Osteocyte (in vitro differentiated cells): ENCODE data around the gene C15orf39. TPM values are rescaled to one million over a fixed set of nuclear protein-coding genes. Genes with fewer than 3 reads are reported as not detected.
"Not testable (repeated sequence)": the region's sequence is repeated elsewhere in the genome, so short reads cannot be mapped to it uniquely, and the experiment has no call there.

Experiments
- DNase-seq: peaks from one replicate; pipeline ENCODE4 v3.0.0; 2021; ENCODE audit warnings: mixed read lengths; ENCODE audit not compliant: unreplicated experiment; ENCODE audit errors: extremely low spot score
- H3K27ac Mint-ChIP-seq: one replicate; pipeline ENCODE4 v1.8.0; 2021; ENCODE audit warnings: mild to moderate bottlenecking, mixed read lengths; ENCODE audit not compliant: unreplicated experiment
- H3K27me3 Mint-ChIP-seq: one replicate; pipeline ENCODE4 v1.8.0; 2021; ENCODE audit warnings: mixed read lengths; ENCODE audit not compliant: unreplicated experiment
- H3K36me3 Mint-ChIP-seq: one replicate; pipeline ENCODE4 v1.8.0; 2021; ENCODE audit warnings: mixed read lengths; ENCODE audit not compliant: unreplicated experiment
- H3K4me1 Mint-ChIP-seq: one replicate; pipeline ENCODE4 v1.8.0; 2021; ENCODE audit warnings: mixed read lengths; ENCODE audit not compliant: unreplicated experiment
- H3K4me3 Mint-ChIP-seq: one replicate; pipeline ENCODE4 v1.8.0; 2021; ENCODE audit warnings: mild to moderate bottlenecking, moderate library complexity, mixed read lengths; ENCODE audit not compliant: unreplicated experiment
- H3K9me3 Mint-ChIP-seq: one replicate; pipeline ENCODE4 v1.8.0; 2021; ENCODE audit warnings: mixed read lengths; ENCODE audit not compliant: unreplicated experiment
- total RNA-seq: library from RNA; stranded (reverse); gene quantifications from 2 replicates; pipeline ENCODE4 v1.2.1, GENCODE V29; 2021
- TF ChIP-seq, protein P1 (sequence below): fragments of 200-600 bp; sonication (generic); IDR thresholded peaks from 2 replicates; pipeline ENCODE4 v1.5.0; 2021; ENCODE audit warnings: antibody characterized with exemption, mild to moderate bottlenecking, moderate library complexity

The C15orf39 gene
- total RNA-seq, 1 donor from 2014 or later, result 19.4 TPM

GRCh38 chr15:75224281-75224680 lies 22.6 kb downstream of the C15orf39 start:
- Mint-ChIP-seq H3K4me3 (no peak overlapping the region), H3K36me3 (no peaks in the 10 kb centered on the region), H3K9me3 (no peaks in the 10 kb centered on the region), H3K27me3 (no peaks in the 10 kb centered on the region), H3K27ac (no peak overlapping the region), H3K4me1 (no peaks in the 10 kb centered on the region)
- TF ChIP-seq, protein P1, sequence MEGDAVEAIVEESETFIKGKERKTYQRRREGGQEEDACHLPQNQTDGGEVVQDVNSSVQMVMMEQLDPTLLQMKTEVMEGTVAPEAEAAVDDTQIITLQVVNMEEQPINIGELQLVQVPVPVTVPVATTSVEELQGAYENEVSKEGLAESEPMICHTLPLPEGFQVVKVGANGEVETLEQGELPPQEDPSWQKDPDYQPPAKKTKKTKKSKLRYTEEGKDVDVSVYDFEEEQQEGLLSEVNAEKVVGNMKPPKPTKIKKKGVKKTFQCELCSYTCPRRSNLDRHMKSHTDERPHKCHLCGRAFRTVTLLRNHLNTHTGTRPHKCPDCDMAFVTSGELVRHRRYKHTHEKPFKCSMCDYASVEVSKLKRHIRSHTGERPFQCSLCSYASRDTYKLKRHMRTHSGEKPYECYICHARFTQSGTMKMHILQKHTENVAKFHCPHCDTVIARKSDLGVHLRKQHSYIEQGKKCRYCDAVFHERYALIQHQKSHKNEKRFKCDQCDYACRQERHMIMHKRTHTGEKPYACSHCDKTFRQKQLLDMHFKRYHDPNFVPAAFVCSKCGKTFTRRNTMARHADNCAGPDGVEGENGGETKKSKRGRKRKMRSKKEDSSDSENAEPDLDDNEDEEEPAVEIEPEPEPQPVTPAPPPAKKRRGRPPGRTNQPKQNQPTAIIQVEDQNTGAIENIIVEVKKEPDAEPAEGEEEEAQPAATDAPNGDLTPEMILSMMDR, result no peak
- DNase-seq, result no peak

DNA sequence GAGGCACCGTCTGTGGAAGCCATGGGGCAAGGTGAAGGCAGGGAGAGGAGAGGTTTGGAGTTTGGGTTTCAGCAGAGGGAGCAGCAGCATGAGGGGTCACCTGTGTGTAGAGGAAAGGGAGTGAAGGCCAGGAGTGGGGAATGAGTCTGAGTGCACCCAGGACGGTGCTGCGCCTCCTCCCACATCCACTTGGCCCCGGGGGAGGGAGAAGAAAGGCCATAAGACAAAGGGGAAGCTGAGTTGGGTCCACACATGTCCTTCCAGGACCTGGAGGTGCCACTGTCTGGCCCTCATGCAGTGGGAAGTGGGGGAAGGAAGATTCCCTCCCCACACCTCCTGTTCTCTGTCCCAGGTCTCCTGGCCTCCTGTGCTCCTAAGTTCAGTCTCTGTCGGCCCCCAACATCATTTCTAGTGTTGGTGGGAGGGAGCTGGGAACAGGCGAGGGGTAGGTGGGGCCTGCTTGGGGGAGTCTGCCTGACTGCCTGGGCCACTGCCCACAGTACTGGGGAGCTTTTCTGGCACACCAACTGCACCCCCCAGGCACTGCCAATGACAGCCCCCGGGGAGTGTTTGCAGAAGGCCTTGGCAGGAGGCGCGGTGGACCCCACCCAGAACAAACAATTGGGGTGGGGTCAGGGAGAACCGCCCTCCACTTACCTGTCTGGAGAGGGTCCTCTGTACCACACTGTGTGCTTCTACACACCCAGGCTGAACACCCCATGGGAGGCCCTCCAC lies 23.6 kb downstream of the C15orf39 start:
- H3K36me3 Mint-ChIP-seq, H3K4me1 Mint-ChIP-seq, H3K9me3 Mint-ChIP-seq, H3K27me3 Mint-ChIP-seq, DNase-seq, H3K27ac Mint-ChIP-seq, H3K4me3 Mint-ChIP-seq: not testable (repeated sequence)

DNA sequence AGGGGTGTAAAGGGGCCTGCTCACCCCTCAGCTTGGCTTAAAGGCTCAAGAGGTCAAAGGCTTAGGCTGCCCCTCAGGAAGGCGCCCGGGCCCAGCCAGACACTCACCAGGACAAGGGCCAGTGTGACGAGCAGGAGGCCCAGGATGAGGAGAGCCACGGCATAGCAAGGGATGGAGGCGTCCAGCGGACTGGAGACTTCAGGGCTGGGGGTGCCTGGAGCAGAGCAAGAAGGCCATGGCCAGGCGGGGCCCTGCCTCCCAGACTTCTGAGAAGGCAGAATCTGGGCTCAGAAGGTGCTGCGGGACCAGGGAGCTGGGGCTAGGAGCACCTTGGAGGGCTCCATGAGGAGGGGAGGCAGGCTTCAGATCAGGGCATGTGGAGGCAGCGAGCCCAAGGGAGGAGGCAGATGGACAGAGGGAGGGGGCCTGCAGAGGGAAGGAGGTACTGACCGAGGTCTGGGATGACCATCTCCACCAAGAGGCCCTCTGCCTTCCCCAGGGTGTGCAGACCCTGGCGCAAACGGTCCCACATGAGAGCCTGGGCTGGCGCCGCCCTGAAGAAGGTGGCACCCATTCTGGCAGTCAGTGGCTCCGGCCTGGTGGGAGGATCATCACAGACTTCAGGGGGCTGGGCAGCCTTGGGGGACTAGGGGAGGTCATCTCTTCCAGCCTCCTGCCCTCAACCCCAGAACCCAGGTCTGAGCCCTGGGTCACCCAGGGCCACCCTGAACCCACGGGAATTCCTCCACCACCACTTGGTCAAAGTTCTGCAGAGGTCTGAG lies 24.5 kb downstream of the C15orf39 start:
- DNase-seq, result no peak
- Mint-ChIP-seq H3K36me3 (no peaks in the 10 kb centered on the region), H3K9me3 (no peaks in the 10 kb centered on the region), H3K4me1 (no peaks in the 10 kb centered on the region), H3K4me3 (no peak overlapping the region), H3K27ac (no peak overlapping the region), H3K27me3 (no peaks in the 10 kb centered on the region)
- TF ChIP-seq, protein P1, result no peak

- not testable (repeated sequence) for H3K27ac Mint-ChIP-seq, H3K36me3 Mint-ChIP-seq, H3K27me3 Mint-ChIP-seq, H3K4me1 Mint-ChIP-seq, H3K9me3 Mint-ChIP-seq, DNase-seq, H3K4me3 Mint-ChIP-seq
Observed at GRCh38 chr15:75227112-75227511, 25.4 kb downstream of the C15orf39 start.

- Mint-ChIP-seq H3K9me3 (no peaks in the 10 kb centered on the region), H3K4me1 (no peaks in the 10 kb centered on the region), H3K36me3 (no peaks in the 10 kb centered on the region), H3K27ac (no peak overlapping the region), H3K27me3 (peaks cover 7% of the 10 kb centered on the region), H3K4me3 (no peak overlapping the region)
- TF ChIP-seq, protein P1, result no peak
- DNase-seq, result no peak
Observed at GRCh38 chr15:75227663-75228280, 26.1 kb downstream of the C15orf39 start.

DNA sequence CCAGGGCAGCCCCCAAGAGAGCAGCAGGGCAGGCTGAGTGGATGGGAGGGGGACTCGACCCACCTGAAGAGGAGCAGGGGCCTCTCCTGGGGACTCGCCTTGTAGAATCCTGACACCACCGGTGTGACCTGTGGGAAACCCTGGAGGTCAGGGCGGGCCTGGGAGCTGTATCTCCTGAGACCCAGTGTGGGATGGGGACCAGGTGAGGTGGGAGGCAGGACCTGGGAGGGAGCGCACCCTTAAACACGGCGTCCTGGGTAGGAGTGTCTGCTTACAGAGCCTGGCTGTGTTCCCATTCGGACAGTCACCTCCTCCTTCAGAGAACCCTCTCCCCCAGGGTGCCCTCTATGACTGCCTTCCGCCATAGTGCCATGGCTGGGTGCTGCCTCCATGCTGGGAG lies 27.1 kb downstream of the C15orf39 start:
- H3K4me3 Mint-ChIP-seq, result no peak overlapping the region
- H3K36me3 Mint-ChIP-seq, result no peaks in the 10 kb centered on the region
- no peak overlapping the region for H3K27ac Mint-ChIP-seq
- H3K4me1 Mint-ChIP-seq, result no peaks in the 10 kb centered on the region
- H3K9me3 Mint-ChIP-seq, result no peaks in the 10 kb centered on the region
- DNase-seq, result no peak
- TF ChIP-seq, protein P1, result no peak
- peaks cover 10% of the 10 kb centered on the region for H3K27me3 Mint-ChIP-seq
